ENCODE measurements around the gene CAMKV. TPM values are rescaled to one million over a fixed set of nuclear protein-coding genes. Genes with fewer than 3 reads are reported as not detected.

The CAMKV gene
- total and polyA plus RNA-seq, 10 of the 15 experiments (the other 5 are each of a cell fraction or from before 2014, with no cell fraction given), result 0.06 to 0.20 TPM; not detected in 8

GRCh38 chr3:49878686-49879085 lies 9.0 kb upstream of the CAMKV start:
- Histone ChIP-seq H4K20me1 (ENCODE audit: control insufficient read depth, insufficient read depth) (no peaks in the 10 kb centered on the region), H3K4me1 (ENCODE audit: control insufficient read depth, insufficient read depth, low read length) (no peaks in the 10 kb centered on the region), H3K4me2 (ENCODE audit: control insufficient read depth, insufficient read depth) (no peak overlapping the region), H3K79me2 (ENCODE audit: control insufficient read depth, insufficient read depth, low read length) (no peaks in the 10 kb centered on the region), H3K36me3 (ENCODE audit: control insufficient read depth in 2 of 2, insufficient read depth in 2 of 2, low read length in 1 of 2) (no peaks in the 10 kb centered on the region), H3K4me3 (no peak overlapping the region), H3K9ac (ENCODE audit: control insufficient read depth, insufficient read depth, low read length) (no peak overlapping the region), H2AFZ (ENCODE audit: control insufficient read depth, low read depth, low read length) (no peak overlapping the region), H3K27ac (ENCODE audit: control insufficient read depth, insufficient read depth) (no peak overlapping the region), H3K27me3 (replicated peaks in 1 of 2; ENCODE audit: control insufficient read depth in 2 of 2, insufficient read depth in 2 of 2, low read length in 1 of 2) (peaks cover 0 to 2% of the 10 kb centered on the region in 2 experiments; a peak in 2 of 4 replicates), H3K9me3 (replicated peaks; ENCODE audit: control insufficient read depth, insufficient read depth, low read length) (no peaks in the 10 kb centered on the region)
- no peak for ATAC-seq
- ChIA-PET POLR2A (no interaction called here), CTCF (interaction anchor here (1.0 kb wide), 1 partner anchor 28 kb away, joined by 3 read pairs; no protein-coding TSS in a partner anchor), RAD21 (ENCODE audit: unreplicated experiment) (no interaction called here), SMC1A (ENCODE audit: uncharacterized antibody, unreplicated experiment) (interaction anchor here (1.2 kb wide), 1 partner anchor 34 kb away, joined by 4 read pairs; no protein-coding TSS in a partner anchor)
- BruUV-seq (replicated peaks), result no TSS peak
- in situ Hi-C loops (cut with MboI) (no loop called here), intact Hi-C loops (cut with micrococcal nuclease; ENCODE audit: unreplicated experiment) (no loop called here)
- TF ChIP-seq RELA (IDR thresholded peaks at IDR 0.05; ENCODE audit: borderline replicate concordance, partially characterized antibody) (no peak), MXI1 (IDR thresholded peaks at IDR 0.05; ENCODE audit: low read depth, low read length) (no peak), ZNF24 (IDR thresholded peaks at IDR 0.05) (no peak), SMARCA5 (IDR thresholded peaks at IDR 0.05) (no peak), CBFB (IDR thresholded peaks at IDR 0.05; ENCODE audit: low read depth) (no peak)
- TF ChIP-seq, protein P1, sequence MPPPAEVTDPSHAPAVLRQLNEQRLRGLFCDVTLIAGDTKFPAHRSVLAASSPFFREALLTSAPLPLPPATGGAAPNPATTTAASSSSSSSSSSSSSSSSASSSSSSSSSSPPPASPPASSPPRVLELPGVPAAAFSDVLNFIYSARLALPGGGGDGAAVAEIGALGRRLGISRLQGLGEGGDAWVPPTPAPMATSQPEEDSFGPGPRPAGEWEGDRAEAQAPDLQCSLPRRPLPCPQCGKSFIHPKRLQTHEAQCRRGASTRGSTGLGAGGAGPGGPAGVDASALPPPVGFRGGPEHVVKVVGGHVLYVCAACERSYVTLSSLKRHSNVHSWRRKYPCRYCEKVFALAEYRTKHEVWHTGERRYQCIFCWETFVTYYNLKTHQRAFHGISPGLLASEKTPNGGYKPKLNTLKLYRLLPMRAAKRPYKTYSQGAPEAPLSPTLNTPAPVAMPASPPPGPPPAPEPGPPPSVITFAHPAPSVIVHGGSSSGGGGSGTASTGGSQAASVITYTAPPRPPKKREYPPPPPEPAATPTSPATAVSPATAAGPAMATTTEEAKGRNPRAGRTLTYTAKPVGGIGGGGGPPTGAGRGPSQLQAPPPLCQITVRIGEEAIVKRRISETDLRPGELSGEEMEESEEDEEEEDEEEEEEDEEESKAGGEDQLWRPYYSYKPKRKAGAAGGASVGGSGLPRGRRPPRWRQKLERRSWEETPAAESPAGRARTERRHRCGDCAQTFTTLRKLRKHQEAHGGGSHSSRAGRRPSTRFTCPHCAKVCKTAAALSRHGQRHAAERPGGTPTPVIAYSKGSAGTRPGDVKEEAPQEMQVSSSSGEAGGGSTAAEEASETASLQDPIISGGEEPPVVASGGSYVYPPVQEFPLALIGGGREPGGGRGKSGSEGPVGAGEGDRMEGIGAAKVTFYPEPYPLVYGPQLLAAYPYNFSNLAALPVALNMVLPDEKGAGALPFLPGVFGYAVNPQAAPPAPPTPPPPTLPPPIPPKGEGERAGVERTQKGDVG (CRISPR knock-in tag; IDR thresholded peaks at IDR 0.05), result no peak
- TF ChIP-seq, protein P2, sequence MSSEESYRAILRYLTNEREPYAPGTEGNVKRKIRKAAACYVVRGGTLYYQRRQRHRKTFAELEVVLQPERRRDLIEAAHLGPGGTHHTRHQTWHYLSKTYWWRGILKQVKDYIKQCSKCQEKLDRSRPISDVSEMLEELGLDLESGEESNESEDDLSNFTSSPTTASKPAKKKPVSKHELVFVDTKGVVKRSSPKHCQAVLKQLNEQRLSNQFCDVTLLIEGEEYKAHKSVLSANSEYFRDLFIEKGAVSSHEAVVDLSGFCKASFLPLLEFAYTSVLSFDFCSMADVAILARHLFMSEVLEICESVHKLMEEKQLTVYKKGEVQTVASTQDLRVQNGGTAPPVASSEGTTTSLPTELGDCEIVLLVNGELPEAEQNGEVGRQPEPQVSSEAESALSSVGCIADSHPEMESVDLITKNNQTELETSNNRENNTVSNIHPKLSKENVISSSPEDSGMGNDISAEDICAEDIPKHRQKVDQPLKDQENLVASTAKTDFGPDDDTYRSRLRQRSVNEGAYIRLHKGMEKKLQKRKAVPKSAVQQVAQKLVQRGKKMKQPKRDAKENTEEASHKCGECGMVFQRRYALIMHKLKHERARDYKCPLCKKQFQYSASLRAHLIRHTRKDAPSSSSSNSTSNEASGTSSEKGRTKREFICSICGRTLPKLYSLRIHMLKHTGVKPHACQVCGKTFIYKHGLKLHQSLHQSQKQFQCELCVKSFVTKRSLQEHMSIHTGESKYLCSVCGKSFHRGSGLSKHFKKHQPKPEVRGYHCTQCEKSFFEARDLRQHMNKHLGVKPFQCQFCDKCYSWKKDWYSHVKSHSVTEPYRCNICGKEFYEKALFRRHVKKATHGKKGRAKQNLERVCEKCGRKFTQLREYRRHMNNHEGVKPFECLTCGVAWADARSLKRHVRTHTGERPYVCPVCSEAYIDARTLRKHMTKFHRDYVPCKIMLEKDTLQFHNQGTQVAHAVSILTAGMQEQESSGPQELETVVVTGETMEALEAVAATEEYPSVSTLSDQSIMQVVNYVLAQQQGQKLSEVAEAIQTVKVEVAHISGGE (CRISPR knock-in tag; IDR thresholded peaks at IDR 0.05), result no peak
- no peak for DNase-seq (ENCODE audit: low read depth, low spot score)
- no peak for FAIRE-seq

Measured in GM12878 (cell line).